Tibial nerve (tissue), 4 donors: ENCODE data around the gene CAMK1D.

Experiments used
- EP300 ChIP-seq, 2 donors: sonication (generic); formaldehyde crosslinking; IDR thresholded peaks; one replicate each; pipeline ENCODE4 v1.6.1; 2017; ENCODE audit warnings: antibody characterized with exemption in 2 of 2, mild to moderate bottlenecking in 1 of 2
- POLR2A ChIP-seq, 2 donors: fragments of 450-650 bp; IDR thresholded peaks; one replicate each; pipeline ENCODE4 v1.6.1; 2017; ENCODE audit warnings: antibody characterized with exemption in 2 of 2, mild to moderate bottlenecking in 2 of 2, moderate library complexity in 2 of 2
- TF ChIP-seq, protein P1 (sequence below), 5 experiments: fragments of 200-600 bp in 3 of 5; fragments of 450-650 bp in 2 of 5; sonication (generic) in 3 of 5; IDR thresholded peaks; one replicate each; pipeline ENCODE4 v1.5.1; 2016 to 2019; ENCODE audit warnings: antibody characterized with exemption in 5 of 5, mild to moderate bottlenecking in 3 of 5, moderate library complexity in 2 of 5

DNA sequence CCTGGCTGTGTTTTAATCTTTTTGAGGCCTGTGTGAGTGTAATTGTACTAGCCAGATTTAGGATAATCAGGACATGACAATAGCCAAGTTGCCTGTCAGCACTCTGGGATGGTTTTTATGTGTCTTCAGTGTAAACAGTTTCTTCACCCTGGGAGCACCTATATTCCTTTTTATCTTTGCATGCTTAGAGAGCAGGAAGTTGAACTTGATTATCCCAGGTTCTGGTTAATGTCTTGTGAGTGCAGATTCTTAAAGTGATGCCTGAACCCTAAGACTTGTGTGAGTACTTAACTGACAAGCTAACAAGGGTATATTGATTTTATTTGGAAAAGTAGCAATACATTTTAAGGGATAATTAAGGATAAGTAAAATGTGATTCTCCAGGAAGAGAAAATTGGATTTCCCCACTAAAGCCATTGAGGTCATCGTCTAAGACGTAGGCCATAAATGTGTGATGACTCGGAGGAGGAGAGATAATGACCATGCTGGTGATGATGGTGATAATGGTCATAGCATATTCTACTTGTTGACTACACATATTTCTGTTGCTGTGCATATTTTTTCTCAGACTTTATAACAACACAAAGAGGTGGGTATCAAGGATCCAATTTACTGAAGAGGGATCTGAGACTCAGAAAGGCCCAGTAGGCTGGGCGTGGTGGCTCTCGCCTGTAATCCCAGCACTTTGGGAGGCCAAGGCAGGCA lies 234.7 kb downstream of the CAMK1D start:
- TF ChIP-seq, protein P1, sequence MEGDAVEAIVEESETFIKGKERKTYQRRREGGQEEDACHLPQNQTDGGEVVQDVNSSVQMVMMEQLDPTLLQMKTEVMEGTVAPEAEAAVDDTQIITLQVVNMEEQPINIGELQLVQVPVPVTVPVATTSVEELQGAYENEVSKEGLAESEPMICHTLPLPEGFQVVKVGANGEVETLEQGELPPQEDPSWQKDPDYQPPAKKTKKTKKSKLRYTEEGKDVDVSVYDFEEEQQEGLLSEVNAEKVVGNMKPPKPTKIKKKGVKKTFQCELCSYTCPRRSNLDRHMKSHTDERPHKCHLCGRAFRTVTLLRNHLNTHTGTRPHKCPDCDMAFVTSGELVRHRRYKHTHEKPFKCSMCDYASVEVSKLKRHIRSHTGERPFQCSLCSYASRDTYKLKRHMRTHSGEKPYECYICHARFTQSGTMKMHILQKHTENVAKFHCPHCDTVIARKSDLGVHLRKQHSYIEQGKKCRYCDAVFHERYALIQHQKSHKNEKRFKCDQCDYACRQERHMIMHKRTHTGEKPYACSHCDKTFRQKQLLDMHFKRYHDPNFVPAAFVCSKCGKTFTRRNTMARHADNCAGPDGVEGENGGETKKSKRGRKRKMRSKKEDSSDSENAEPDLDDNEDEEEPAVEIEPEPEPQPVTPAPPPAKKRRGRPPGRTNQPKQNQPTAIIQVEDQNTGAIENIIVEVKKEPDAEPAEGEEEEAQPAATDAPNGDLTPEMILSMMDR (IDR thresholded peaks at IDR 0.05): no peak
- TF ChIP-seq EP300 (IDR thresholded peaks at IDR 0.05) (no peak), POLR2A (IDR thresholded peaks at IDR 0.05) (no peak)
